Spleen (tissue), 11 donors: ENCODE results near the gene CDKL1. TPM values are rescaled to one million over a fixed set of nuclear protein-coding genes. Genes with fewer than 3 reads are reported as not detected.

Experiments
- DNase-seq: peaks from one replicate; pipeline ENCODE4 v3.0.0-alpha.2; 2020
- H3K27ac ChIP-seq, 8 donors: fragments of 200-600 bp; sonication (generic) in 7 of 8; 1 replicate in 4 of 8; 2 replicates in 4 of 8; pipeline versions ENCODE4 v1.5.0 to v1.8.0; 2016 to 2021; ENCODE audit warnings: inconsistent platforms in 4 of 8, mild to moderate bottlenecking in 4 of 8, moderate library complexity in 1 of 8
- H3K27me3 ChIP-seq, 7 donors: fragments of 200-600 bp; sonication (generic) in 6 of 7; replicated peaks in 1 of 7; 1 replicate in 4 of 7; 2 replicates in 3 of 7; pipeline versions ENCODE4 v1.5.0 to v1.8.0; 2016 to 2021; ENCODE audit warnings: inconsistent platforms in 3 of 7, mild to moderate bottlenecking in 1 of 7
- H3K36me3 ChIP-seq, 6 donors: fragments of 200-600 bp; sonication (generic) in 5 of 6; 1 replicate in 4 of 6; 2 replicates in 2 of 6; pipeline versions ENCODE4 v1.5.0 to v1.8.0; 2016 to 2021; ENCODE audit warnings: inconsistent platforms in 2 of 6
- H3K4me1 ChIP-seq, 6 donors: fragments of 200-600 bp; sonication (generic) in 5 of 6; 1 replicate in 3 of 6; 2 replicates in 3 of 6; pipeline versions ENCODE4 v1.5.0 to v1.8.0; 2016 to 2021; ENCODE audit warnings: inconsistent platforms in 3 of 6
- H3K4me3 ChIP-seq, 8 donors: fragments of 200-600 bp; sonication (generic) in 7 of 8; 1 replicate in 4 of 8; 2 replicates in 4 of 8; pipeline versions ENCODE4 v1.5.0 to v1.8.0; 2016 to 2021; ENCODE audit warnings: inconsistent platforms in 4 of 8, mild to moderate bottlenecking in 4 of 8, moderate library complexity in 2 of 8
- H3K9me3 ChIP-seq, 8 donors: fragments of 200-600 bp; sonication (generic) in 7 of 8; 1 replicate in 4 of 8; 2 replicates in 4 of 8; pipeline versions ENCODE4 v1.5.0 to v1.8.0; 2016 to 2021; ENCODE audit warnings: inconsistent platforms in 4 of 8
- POLR2A ChIP-seq, 3 donors: fragments of 450-650 bp; IDR thresholded peaks; one replicate each; pipeline ENCODE4 v1.5.1; 2017; ENCODE audit warnings: antibody characterized with exemption in 3 of 3, mild to moderate bottlenecking in 1 of 3
- POLR2AphosphoS5 ChIP-seq, 3 donors: sonication (generic); formaldehyde crosslinking; IDR thresholded peaks; one replicate each; pipeline ENCODE4 v1.5.1; 2017; ENCODE audit warnings: antibody characterized with exemption in 3 of 3
- WGBS, 5 donors: extraction: QIAGEN DNeasy Blood & Tissue Kit in 3 of 5; methylation state at CpG; one replicate each; pipeline versions ENCODE4 v1.1.5 to v1.1.7; 2013 to 2018; 5-methylcytosine and 5-hydroxymethylcytosine counted together
- intact Hi-C: fragments of 100-400 bp; cut with DNase I; formaldehyde crosslinking; loops from one replicate; pipeline ENCODE4 v1.15.0; 2023; ENCODE audit warnings: low total_unique reads
- polyA plus RNA-seq, 3 donors: library from polyadenylated mRNA; stranded (reverse); fragments of 200-250 nt; gene quantifications; one replicate each; pipeline ENCODE4 v1.2.1, GENCODE V29; 2013
- total RNA-seq, 7 donors: library from RNA; depleted of rRNA in 3 of 7; stranded (reverse); fragments of >200 nt in 3 of 7; fragmentation: NEBNext Ultra II Directional in 4 of 7; extraction: Animal tissue kit (Norgen Biotek cat#: 25700) in 4 of 7; gene quantifications; one replicate each; pipeline versions ENCODE4 v1.1.0 to v1.2.1, GENCODE V29; 2016 to 2021
- TF ChIP-seq, protein P1 (sequence below), 11 experiments: fragments of 200-600 bp in 7 of 11; fragments of 450-650 bp in 4 of 11; sonication (generic) in 4 of 11; IDR thresholded peaks in 8 of 11; conservative IDR thresholded peaks in 3 of 11; 1 replicate in 7 of 11; 2 replicates in 4 of 11; pipeline versions ENCODE4 v1.4.0 to v1.8.0; 2016 to 2021; ENCODE audit warnings: antibody characterized with exemption in 11 of 11, inconsistent platforms in 4 of 11, mild to moderate bottlenecking in 1 of 11
- donor health status: healthy with polysubstance abuse.
- donor health status: DM: no; HTN: no; CAD: no; lungs with moderate emphysema.
- donor health status: DM: no; HTN: no; CAD: no.
- donor health status: Bipolar disorder and iron deficiency.
- donor health status: healthy.
- donor health status: DM: no; HTN: no; CAD: no.
- donor health status: DM: yes; HTN: yes; CAD: no.

Gene CDKL1
- total and polyA plus RNA-seq, 10 donors, result 1.7 to 310 (median 17.6) TPM

DNA sequence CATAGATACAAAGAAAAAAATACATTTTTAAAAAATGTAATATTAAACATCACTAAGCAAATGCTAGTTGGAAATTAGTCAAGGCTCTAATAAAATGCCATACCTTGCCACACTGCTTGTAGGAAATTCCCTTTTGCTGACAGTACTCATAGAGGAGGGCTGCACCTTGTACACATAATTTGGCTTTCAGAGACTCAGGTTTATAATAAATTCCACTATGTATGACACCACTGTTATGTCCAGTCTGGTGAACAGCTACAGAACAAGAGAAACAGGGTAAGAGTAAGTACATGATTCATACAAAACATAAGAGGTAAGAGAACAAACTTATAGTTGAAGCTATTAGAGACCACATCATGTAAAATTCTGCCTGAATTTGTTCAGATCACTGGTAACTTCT is 94.8 kb downstream of the CDKL1 start:
- no peak for DNase-seq
- TF ChIP-seq, protein P1, sequence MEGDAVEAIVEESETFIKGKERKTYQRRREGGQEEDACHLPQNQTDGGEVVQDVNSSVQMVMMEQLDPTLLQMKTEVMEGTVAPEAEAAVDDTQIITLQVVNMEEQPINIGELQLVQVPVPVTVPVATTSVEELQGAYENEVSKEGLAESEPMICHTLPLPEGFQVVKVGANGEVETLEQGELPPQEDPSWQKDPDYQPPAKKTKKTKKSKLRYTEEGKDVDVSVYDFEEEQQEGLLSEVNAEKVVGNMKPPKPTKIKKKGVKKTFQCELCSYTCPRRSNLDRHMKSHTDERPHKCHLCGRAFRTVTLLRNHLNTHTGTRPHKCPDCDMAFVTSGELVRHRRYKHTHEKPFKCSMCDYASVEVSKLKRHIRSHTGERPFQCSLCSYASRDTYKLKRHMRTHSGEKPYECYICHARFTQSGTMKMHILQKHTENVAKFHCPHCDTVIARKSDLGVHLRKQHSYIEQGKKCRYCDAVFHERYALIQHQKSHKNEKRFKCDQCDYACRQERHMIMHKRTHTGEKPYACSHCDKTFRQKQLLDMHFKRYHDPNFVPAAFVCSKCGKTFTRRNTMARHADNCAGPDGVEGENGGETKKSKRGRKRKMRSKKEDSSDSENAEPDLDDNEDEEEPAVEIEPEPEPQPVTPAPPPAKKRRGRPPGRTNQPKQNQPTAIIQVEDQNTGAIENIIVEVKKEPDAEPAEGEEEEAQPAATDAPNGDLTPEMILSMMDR (IDR thresholded peaks at IDR 0.05 in 8 of 11, conservative IDR thresholded peaks at IDR 0.05 in 3 of 11), result no peak
- TF ChIP-seq POLR2A (IDR thresholded peaks at IDR 0.05) (no peak), POLR2AphosphoS5 (IDR thresholded peaks at IDR 0.05) (no peak)
- Histone ChIP-seq H3K9me3 (no peaks in the 10 kb centered on the region), H3K27ac (no peak overlapping the region), H3K27me3 (no peaks in the 10 kb centered on the region), H3K4me1 (peaks cover 0 to 6% (median 0%) of the 10 kb centered on the region in 6 donors), H3K36me3 (peaks cover 0 to 5% (median 0%) of the 10 kb centered on the region in 6 donors), H3K4me3 (no peak overlapping the region)
- intact Hi-C loops, result no loop called here

DNA sequence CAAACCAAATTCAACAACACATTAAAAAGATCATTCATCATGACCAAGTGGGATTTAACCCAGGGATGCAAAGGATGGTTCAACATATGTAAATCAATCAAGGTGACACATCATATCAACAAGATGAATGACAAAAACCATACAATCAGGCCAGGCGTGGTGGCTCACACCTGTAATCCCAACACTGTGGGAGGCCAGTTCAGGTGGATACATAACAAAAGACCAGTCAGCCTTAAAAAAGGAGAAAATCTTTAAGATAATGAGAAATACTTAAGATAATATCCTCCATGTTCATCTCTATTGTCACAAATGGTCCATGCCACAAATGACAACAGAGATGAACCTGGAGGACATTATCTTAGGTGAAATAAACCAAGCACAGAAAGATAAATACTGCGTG is 97.1 kb downstream of the CDKL1 start:
- Histone ChIP-seq H3K9me3 (no peaks in the 10 kb centered on the region), H3K36me3 (peaks cover 0 to 5% (median 0%) of the 10 kb centered on the region in 6 donors), H3K4me3 (no peak overlapping the region), H3K4me1 (peaks cover 0 to 6% (median 0%) of the 10 kb centered on the region in 6 donors), H3K27ac (no peak overlapping the region), H3K27me3 (no peaks in the 10 kb centered on the region)
- DNase-seq, result no peak
- TF ChIP-seq, protein P1 (IDR thresholded peaks at IDR 0.05 in 8 of 11, conservative IDR thresholded peaks at IDR 0.05 in 3 of 11), result no peak
- TF ChIP-seq POLR2A (IDR thresholded peaks at IDR 0.05), result no peak
- TF ChIP-seq POLR2AphosphoS5 (IDR thresholded peaks at IDR 0.05), result no peak
- intact Hi-C loops, result no loop called here
- WGBS, 5 donors, result 94 to 98% (median 96%) methylated on average over 2 of the region's 2 CpGs

DNA sequence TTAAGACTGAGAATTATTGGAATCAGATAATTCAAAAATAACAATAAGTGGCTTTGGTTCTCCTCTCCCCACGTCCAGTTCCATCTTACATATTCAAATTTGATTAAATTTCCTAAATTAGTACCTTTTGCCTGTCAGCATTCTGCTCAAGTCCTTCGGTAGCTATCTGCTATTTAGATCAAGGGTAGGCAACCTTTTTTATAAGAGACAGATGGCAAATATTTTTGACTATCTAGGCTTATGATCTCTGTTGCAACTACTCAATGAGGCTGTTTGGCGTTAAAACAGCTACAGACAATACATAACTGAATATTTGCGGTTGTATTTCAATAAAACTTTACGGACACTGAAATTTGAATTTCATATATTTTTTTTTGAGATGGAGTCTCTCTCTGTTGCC is 106.4 kb downstream of the CDKL1 start:
- WGBS, 5 donors, result 80 to 97% (median 87%) methylated on average over 5 of the region's 5 CpGs

DNA sequence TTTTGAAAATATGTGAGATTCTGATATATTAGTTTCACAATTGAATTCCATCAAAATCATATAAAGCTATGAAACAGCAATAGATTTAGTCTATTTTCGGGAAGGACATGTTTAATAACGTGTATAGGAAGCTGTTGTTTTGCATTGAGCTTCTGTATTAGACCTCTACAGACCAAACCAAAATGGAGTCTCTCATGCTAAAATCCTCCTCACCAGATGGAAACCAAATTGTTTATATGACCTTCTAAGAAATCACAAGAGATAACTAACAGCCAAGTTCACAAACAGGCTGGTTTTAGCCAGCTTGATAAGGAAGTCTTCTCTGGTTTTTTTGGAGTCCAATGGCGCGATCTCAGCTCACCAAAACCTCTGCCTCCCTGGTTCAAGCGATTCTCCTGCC is 108.5 kb downstream of the CDKL1 start:
- Histone ChIP-seq H3K27ac (no peak overlapping the region), H3K9me3 (no peaks in the 10 kb centered on the region), H3K4me3 (no peak overlapping the region), H3K4me1 (no peaks in the 10 kb centered on the region), H3K27me3 (no peaks in the 10 kb centered on the region), H3K36me3 (peaks cover 0 to 12% (median 1%) of the 10 kb centered on the region in 6 donors)
- TF ChIP-seq, protein P1 (IDR thresholded peaks at IDR 0.05 in 8 of 11, conservative IDR thresholded peaks at IDR 0.05 in 3 of 11), result no peak
- TF ChIP-seq POLR2A (IDR thresholded peaks at IDR 0.05) (no peak), POLR2AphosphoS5 (IDR thresholded peaks at IDR 0.05) (no peak)
- intact Hi-C loops, result no loop called here
- 92 to 99% (median 95%) methylated on average over 5 of the region's 5 CpGs for WGBS, 5 donors
- DNase-seq, result no peak

More for the DNA sequence above, 106.4 kb downstream of the CDKL1 start:
- no peak overlapping the region for H3K4me3 ChIP-seq
- H3K4me1 ChIP-seq, result no peaks in the 10 kb centered on the region
- H3K27me3 ChIP-seq, result no peaks in the 10 kb centered on the region
- no peaks in the 10 kb centered on the region for H3K9me3 ChIP-seq
- TF ChIP-seq POLR2AphosphoS5 (IDR thresholded peaks at IDR 0.05), result no peak
- TF ChIP-seq POLR2A (IDR thresholded peaks at IDR 0.05), result no peak
- TF ChIP-seq, protein P1 (IDR thresholded peaks at IDR 0.05 in 8 of 11, conservative IDR thresholded peaks at IDR 0.05 in 3 of 11), result no peak
- peaks cover 0 to 18% (median 1%) of the 10 kb centered on the region in 6 donors for H3K36me3 ChIP-seq
- intact Hi-C loops, result no loop called here
- no peak overlapping the region for H3K27ac ChIP-seq
- no peak for DNase-seq
